Right kidney (tissue), 1 donor: ENCODE measurements around the gene KIF23.

ENCODE experiments used
- DNase-seq: peaks from one replicate; pipeline ENCODE4 v3.0.0-alpha.2; 2016

Gene KIF23

DNA sequence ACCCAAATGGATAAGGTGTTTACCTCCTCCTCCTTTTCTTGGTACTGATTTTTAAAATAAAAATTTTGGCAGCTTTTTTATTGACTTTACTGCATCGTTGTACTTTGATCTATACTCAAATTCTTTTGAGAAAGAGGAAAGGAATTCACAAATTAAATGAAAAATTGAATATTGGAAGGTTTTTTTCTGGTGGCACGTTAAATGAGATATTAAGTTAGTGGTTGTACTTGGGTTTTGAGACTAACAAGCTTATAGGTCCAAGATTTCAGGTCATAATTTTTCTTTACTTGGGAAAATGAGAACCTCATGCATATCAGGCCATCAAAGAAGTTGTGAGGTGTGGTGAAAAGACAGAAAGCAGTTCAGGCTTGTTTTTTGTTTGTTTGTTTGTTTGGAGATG lies 52.6 kb downstream of the KIF23 start:
- no peak for DNase-seq

DNA sequence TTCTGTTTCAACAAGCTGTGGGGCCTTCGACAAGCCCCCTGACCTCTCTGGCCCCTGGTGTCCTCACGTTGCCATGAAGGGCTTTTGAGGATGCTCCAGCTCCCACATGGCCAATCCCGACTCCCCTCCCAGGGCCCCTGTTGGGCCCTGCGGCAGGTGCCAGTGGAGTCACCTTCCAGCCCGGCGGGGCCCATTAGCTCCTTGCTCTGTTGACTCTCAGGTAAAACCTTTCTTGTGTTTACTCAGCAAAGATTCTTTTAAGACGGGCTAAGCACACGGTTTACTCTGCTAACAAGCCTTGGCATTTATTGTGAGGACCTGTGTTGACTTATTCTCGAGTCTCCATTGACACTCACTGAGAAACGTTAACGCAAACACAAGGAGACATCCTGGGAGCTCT lies 53.5 kb downstream of the KIF23 start:
- no peak for DNase-seq

DNA sequence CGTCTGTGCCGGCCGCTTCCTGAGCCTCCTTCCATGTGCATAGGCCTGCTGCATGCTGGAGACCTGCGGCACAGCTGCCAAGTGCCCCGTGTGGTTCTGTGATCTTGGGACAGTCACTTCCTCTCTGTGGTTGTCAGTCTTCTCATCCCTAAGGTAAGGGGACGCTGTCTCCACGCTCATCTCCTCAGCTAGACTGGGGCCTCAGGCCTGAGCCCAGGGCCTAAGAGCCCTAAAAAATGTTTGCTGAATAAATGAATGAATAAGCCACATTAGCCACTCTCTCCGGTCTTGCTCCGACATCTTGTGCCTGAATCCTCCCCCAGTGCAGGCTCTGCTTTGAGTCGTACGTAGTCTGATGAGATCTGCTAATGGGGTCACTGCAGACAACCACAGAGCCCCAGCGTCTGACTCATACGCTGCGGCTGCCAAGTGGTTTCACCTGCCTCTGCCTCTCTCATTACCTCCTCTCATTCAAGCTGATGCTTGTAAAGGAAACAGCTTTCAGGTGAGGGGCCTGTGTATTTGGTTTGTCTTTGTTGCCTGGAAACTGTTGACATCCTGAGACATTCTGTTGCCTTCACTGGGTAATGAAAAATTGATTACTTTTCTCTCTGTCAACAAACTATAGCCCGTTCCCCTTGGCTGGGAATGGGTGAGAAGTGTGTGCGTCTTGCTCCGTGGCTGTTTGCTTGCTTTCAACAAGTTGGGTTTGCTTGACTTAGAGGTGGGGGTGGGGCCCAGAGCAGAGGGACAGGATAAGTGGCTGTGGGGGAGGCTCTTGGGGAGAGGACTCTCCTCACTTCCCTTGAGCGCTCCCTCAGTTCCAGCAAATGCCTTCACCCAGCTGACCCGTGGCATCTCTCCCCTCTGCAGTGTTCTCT lies 54.3 kb downstream of the KIF23 start:
- peak; percentile 38 for DNase-seq

DNA sequence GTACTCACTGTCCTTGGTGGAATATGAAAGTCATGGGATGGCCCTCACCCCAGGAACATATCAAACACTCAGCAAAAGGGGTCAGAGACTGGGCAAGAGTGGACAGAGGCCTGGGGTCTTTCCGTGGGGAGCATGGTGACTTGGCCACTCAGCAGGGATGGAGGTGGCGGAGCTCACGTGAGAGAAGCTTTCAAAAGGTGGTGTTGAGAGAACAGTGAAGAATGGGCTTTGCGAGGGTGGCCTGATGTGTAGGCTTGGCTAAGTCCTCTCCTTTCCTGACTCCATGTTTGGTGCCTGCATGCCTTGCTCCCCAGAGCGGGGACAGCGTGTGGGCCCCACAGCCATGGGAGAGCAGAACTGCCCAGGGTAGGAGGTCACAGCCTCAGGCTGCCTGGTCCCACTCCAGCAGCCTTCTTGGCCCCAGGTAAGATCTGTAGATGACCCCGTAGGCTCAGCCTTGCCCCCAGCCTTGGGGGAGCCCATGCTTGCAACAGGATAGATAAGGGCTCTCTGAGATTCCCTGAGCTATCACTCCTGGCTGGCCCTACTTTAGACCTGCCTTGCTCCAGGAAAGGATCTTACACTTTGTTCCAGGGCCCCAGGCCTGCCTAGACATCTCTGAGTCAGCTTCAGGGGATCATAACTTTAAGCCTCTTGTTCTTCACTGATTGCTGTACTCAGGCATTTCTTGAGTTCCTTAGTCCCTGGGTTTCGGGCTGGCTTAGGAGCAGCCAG lies 55.5 kb downstream of the KIF23 start:
- DNase-seq: no peak

DNA sequence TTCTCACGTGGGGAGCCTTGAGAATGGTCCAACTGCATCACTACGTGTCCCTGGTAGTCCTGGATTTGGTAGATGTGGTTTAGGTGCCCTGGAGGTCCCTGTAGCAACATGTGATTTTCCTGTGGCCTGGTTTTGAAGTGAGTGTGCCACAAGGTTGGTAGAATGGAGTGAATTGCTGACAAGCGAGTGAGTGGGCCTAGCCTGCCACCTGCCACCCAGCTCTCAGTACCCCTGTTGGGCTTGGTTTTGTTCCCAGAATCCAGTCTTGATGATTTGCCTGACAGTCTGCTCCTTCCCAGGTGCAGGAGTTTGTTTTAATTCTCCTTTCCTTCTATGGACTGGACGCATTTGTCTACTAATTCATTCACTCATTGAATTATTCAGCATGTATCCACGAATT lies 57.9 kb downstream of the KIF23 start:
- no peak for DNase-seq

DNA sequence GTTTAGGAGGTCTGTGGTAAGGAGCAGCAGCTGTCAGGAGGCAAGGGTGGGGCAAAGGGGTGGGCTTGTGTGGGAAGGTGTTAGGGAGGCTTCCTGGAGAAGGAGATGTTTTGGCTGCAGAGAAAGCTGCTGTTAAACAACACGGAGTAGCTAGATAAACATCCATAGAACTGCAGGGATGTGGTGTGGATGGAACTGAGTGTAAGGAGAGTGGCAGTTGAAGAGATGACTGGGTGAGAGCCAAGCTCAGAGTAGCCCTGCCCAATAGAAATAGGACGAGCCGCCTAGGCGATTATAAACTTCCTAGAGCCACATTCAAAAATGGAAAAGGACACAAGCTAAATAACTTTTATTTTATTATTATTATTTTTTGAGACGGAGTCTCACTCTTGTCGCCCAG lies 58.4 kb downstream of the KIF23 start:
- no peak for DNase-seq

DNA sequence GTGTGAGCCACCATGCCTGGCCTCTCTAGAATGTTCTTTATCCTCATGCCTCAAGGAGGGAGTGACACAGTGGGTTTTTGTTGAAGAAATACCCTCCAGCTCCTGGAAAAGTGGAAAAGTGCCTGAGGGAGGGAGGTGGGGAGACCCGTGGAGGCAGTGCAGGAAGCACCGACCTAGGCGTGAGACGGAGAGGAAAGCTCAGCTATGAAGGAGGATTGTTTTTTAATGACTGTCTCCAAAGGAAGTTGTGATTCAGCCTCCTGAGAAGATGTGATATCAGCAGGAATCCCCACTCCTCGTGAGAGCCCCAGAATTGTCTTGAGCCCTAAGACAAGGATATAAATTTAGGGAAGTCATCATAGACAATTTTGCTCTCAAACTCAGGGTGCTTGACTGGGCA lies 60.1 kb downstream of the KIF23 start:
- DNase-seq: no peak

DNA sequence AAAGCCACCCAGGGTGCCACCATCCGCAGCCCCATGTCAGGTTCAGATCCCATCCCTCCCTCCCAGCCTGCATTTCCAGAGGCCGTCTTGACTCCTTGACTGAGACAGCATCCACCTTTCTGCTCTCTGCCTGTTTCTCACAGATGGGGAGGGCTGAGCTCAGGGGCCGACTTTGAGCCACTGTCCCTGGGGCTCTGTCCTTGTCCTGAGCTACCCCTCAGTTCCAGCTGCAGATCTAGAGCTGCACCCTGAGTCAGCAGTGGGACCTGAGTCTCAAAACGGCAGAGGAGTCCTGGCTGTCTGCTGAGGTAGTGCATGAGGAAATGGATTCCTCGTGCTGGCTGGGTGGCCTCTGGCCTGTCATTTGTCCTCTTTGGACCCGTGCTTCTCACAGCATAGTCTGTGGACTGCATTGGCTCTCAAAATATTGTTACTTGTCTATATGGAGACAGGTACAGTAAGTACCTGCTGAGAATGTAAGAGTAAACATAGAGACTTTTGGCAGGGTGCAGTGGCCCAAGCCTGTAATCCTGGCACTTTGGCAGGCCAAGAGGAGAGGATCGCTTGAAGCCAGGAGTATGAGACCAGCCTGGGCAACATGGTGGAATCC lies 60.8 kb downstream of the KIF23 start:
- no peak for DNase-seq

DNA sequence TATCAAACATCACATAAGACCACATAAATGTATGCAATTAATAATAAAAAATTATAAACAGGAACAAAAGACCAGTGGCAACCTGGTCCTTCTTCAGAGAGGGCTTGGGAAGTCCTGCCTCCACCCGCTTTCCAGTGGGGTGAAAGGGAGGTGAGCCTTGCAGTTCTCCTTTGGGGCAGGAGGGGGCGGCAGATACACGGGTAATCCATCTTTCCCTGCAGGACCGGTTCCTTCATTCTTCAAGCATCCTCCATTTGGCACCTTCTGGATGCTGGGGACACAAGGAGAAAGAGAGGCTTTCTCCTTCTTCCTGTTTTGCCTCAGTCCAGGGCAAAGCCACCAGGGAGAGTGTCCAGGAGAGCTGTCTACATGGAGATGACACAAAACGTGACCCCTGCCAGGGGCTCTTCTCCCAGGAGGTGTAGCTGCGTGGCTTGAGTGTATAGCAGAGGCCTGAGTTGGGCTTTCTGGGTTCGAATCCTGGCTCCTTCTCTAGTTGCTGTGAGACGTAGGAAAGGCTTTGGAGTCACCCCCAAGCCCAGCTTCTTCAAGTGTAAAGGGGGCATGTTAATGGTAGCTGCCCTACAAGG lies 61.7 kb downstream of the KIF23 start:
- peak; percentile 51 for DNase-seq

DNA sequence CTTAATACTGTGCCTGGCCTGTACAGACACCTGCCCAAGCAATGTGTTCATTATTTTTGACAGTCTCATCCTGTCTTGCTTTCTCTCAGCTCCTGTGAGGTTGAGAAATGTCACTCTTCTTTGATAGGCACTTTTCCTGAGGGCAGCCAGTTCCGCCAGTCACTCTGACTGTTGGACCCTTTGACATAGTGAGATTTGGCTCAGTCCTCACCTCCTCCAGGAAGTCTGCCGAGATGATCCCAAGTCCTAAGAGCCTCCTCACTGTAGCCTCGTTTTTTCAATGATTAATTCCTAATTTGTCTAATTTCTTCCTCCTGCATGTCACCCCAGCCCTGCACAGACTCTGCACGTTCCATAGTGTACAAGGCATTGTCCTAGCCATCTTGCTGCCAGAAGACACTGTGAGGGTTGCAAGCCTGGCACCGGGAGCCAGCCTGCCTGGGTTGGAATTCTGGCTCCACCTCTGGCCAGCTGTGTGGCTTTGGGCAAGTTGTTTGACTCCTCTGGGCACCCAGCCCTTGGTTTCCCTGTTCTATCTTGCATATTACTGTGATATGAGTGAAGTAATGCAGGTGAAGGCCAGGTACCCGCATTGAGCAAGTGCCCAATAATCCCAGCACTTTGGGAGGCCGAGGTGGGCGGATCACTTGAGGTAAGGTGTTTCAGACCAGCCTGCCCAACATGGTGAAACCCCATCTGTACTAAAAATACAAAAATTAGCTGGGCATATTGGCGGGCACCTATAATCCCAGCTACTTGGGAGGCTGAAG lies 62.7 kb downstream of the KIF23 start:
- DNase-seq: no peak

DNA sequence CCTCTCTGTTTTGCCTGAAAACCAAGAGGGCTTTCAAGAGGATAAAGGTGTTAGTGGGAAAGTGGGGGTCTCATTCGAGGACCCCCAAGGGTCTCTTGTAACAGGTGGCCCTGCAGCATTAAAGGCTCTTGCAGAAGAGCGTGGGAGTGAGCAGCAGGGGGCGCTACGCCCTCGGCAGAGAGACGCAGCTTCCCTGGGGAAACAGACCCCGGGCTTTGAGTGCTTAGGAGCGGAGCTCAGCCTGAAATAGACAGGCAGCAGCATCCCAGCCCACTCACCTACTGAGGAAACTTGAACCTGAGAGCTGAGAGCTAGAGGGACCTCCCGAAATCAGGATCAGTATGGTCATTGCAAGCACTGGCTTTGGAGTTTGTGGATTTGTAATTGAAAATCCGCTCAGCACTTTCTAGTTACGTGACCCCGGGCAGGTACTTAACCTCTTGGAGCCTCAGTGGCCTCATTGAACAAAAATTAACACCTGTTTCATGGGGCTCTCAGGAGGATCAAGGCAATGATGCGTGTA lies 64.2 kb downstream of the KIF23 start:
- DNase-seq: peak; percentile 41

DNA sequence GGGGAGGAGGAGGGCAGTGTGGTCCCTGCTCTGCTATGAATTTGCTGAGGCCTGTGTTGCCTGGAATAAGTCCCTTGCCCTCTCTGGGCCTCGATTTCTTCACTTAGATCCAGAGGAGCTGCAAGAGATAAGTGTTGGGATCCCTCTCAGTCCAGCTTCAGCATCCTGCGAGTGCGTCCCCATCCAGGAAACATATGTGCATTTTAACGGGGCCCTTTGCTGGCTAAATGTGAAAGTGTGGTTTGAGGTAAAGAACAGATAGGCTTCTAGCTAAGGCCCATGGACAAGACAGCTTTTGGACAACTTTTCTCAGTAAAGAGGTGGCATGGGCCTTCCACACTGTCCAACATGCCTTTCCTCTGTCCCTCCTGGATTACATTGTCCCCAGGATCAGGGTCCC lies 64.9 kb downstream of the KIF23 start:
- no peak for DNase-seq

DNA sequence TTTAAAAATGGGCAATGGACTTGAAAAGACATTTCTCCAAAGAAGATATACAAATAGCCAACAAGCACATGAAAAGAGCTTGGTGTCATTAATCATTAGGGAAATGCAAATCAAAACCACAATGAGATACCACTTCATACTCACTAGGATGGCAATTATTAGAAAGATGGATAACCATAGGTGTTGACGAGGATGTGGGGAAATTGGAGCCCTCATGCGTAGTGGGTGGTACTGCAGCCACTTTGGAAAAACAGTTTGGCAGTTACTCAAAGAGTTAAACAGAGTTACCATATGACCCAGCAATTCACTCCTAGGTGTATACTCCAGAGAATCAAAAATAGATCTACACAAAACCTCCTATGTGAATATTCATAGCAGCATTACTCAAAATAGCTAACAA lies 65.8 kb downstream of the KIF23 start:
- no peak for DNase-seq

DNA sequence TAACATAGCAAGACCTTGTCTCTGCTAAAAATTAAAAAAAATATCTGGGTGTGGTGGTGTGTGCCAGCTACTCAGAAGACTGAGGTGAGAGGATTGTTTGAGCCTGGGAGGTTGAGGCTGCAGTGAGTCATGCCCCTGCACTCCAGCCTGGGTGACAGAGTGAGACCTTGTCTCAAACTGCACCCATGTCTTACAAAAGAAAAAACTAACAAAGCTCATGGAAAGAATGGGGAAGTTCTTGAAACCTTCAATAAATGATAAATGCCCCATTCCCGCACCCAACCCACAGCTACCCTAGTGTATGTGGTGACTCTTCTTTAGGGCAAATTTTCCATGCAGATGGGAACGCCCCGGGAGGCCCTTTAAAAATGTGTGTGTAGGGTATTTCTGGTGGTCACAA lies 66.8 kb downstream of the KIF23 start:
- no peak for DNase-seq

DNA sequence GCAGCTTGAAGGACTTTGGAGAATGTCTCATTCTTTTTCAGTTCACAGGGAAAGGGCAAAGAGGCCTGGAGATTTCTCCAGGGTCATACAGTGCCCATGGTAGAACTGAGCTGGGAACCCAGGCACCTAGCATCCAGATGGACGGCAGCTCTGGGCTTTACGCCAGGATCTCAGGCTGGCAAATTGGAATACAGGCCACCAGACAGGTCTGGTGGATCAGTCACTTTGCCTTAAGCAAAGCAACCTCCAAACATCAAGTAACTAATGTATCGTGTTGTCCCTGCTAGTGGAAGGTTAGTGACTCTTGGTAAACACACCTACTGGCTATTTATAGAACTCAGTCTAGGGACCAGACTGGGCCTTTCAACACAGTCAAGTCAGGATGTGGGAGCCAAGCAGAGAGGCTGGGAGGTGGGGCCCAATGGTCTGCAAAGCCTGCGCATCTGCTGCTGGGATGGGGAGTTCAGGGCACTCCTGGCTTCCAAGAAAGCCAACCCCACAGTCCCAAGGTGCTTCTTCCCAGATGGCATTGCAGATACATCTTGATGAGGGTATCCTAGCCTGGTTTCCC lies 68.6 kb downstream of the KIF23 start:
- no peak for DNase-seq

DNA sequence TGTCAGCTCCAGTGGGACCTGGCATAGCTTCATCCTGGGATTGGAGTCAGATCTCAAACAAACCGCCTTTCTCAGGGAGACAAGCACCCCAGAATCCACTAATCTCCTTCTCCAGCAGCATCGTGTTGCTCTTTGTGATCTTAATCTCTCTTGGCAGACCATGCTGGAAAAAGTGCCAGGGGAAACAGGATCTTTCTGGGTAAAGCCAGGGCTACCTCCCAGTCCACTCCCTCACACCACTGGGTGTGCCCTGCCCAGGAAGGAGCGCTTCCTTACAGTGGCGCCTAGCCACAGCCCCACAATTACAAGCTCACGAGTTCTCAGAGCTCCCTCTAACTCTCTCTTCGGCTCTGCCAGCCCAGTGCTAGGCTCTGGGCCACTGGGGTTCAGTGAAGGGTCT lies 70.7 kb downstream of the KIF23 start:
- no peak for DNase-seq

DNA sequence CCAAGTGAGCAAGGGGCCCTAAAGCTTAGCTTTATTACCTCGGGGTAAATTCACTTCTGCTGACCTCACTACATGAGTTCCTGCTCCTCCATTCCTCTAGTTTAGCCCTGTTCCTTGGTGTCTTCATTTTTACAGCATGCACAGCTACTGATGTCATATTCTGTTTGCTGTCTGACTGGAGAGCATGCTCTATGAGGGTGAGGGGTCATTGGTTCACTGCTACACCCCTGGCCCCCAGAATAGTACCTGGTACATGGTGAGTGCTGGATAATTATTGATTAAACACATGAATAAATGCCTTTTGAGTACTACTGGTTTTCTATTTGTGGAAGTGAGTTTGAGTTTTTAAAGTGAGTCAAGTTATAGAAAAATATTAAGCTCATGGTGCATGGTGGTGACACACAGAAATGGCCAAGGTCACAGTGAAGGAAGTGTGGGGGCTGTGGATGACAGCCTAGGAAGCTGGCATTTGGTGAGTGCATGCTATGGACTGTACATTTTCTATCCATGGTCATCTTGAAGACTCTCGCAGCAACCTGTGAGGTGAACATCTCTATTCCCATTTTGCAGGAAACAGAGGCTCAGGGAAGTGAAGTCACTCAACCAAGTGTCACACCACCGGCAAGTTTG lies 72.4 kb downstream of the KIF23 start:
- no peak for DNase-seq

DNA sequence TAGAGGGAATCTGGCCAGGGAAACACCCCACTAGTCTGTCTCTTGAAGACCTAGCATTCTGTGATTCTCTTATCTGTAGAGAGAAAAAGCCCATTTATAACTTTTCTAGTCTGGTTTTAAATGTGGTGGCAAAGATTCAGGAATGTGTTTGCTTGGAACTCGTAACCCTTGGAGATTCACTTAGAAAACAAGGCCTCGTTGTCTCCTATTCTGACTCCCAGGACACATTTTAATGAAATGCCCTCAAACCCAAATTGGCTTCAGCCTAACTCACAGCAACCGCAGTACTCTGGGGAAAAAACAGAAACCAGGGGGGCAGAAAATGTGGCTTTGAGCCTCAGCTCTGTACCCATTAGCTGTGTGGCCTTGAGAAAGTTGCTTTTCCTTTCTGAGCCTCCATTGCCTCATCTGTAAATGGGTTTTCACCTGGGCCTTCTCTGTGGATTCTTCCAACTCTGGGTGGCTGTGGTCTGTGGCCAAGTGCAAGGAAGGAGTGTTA lies 75.0 kb downstream of the KIF23 start:
- DNase-seq: no peak

DNA sequence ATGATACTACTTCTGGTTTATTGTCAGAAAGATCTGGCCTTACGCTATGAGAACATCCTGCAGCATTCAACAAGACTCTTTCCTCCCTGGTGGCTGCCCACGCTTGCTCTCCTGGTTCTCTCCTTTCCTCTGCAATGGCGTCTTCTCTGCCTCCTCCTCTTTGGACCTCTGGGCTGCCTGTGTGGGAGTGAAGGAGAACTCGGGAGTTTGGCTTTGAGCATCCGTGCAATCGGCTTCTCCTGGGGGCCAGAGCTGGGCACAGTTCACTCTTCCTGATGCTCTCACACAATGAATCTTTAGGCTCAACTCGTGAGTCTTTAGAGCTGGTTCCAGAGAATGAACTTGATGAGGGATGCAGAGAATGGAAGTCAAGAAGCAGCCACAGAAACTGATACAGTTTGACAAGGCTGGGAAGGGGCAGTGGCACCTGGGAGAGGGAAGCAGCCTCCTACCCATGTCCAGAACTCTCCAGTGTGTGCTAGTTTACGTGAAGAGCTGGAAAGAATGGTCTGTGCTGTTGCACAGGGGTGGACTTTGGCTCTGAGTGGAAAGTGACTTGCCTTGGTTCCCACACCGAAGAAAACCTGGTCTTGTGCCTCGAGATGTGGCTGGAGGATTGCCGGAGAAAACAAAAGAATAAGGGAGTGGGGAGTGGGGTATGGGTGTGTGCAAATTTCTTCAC lies 76.3 kb downstream of the KIF23 start:
- no peak for DNase-seq

DNA sequence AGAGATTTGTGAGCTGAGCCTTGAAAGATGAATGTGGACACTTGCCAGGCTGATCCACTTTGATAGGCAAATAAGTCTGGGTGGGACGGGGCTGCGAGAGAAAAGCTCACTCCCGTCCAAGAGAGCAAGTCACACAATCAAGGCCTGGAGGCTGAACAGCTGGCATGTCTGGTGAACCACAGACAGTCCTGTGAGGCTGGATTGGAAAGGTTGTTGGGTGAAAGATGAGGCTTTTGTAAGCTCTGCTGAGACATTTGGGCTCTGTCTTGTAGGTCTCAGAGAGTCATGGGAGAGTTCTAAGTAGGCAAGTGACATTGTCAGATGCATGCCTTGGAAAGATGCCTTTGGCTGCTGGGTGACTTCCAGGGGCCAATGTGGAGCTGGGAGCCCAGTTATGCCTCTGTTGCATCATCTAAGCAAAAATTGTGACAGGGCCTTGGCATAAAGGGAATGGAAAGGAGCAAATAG lies 76.9 kb downstream of the KIF23 start:
- no peak for DNase-seq
